ENCODE measurements around the gene KLHL29. TPM values are rescaled to one million over a fixed set of nuclear protein-coding genes. Genes with fewer than 3 reads are reported as not detected.

The KLHL29 gene
- total and polyA plus RNA-seq, 2 donors (not counting 3 experiments of a cell fraction or from before 2014, with no cell fraction given), result 4.6 to 12.7 TPM

DNA sequence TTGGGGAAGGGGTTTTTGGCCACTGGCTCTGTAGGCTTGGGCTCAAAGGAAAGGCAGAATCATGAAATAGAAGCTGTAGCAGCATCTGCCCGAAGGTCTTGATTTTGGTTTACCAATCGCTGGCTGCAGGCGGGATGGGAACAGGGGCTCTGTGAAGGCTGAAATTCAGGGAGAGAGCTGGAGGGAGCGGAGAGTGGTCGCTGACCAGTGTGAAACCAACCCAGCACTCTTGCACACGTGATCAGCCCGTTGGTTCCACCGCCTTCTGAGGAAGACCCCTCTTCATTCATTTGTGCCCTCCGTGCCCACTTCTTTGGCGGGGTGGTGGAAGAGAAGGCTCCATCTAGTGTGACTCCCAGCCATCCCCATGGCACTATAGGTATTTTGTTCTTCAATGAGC lies 82.6 kb downstream of the KLHL29 start:
- no peak for DNase-seq (ENCODE audit: low read depth, low spot score)
- POLR2A ChIA-PET, result no interaction called here
- CTCF ChIA-PET, result no interaction called here
- no peak overlapping the region for H2AFZ ChIP-seq (ENCODE audit: low read depth, low read length)
- FAIRE-seq, result no peak
- BruUV-seq (replicated peaks), result no TSS peak
- H3K36me3 ChIP-seq (ENCODE audit: control insufficient read depth in 2 of 2, extremely low read depth in 1 of 2, insufficient read depth in 2 of 2, low read length in 2 of 2), result no peaks in the 10 kb centered on the region
- no peaks in the 10 kb centered on the region for H3K4me1 ChIP-seq (ENCODE audit: control insufficient read depth, extremely low read depth, insufficient read depth, low read length)
- TF ChIP-seq POLR2AphosphoS5 (IDR thresholded peaks at IDR 0.05; ENCODE audit: insufficient read depth, low read depth, low read length), result no peak
- no peak for TF ChIP-seq FOS (IDR thresholded peaks at IDR 0.05; ENCODE audit: borderline replicate concordance, insufficient read depth, low read length)
- TF ChIP-seq POLR2A (IDR thresholded peaks at IDR 0.05; ENCODE audit: low read depth, low read length), result no peak
- TF ChIP-seq MYC (IDR thresholded peaks at IDR 0.05; ENCODE audit: low read depth, low read length), result no peak
- no peak for TF ChIP-seq GATA2 (IDR thresholded peaks at IDR 0.05; ENCODE audit: insufficient read depth, insufficient read length, low read depth, low read length)
- TF ChIP-seq JUN (IDR thresholded peaks at IDR 0.05; ENCODE audit: borderline replicate concordance, insufficient read depth, insufficient read length, low read depth), result no peak
- TF ChIP-seq, protein P1, sequence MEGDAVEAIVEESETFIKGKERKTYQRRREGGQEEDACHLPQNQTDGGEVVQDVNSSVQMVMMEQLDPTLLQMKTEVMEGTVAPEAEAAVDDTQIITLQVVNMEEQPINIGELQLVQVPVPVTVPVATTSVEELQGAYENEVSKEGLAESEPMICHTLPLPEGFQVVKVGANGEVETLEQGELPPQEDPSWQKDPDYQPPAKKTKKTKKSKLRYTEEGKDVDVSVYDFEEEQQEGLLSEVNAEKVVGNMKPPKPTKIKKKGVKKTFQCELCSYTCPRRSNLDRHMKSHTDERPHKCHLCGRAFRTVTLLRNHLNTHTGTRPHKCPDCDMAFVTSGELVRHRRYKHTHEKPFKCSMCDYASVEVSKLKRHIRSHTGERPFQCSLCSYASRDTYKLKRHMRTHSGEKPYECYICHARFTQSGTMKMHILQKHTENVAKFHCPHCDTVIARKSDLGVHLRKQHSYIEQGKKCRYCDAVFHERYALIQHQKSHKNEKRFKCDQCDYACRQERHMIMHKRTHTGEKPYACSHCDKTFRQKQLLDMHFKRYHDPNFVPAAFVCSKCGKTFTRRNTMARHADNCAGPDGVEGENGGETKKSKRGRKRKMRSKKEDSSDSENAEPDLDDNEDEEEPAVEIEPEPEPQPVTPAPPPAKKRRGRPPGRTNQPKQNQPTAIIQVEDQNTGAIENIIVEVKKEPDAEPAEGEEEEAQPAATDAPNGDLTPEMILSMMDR (IDR thresholded peaks at IDR 0.05; ENCODE audit: extremely low read depth in 1 of 2, insufficient read depth in 1 of 2, low read depth in 1 of 2, low read length in 2 of 2), result no peak
- no peak for TF ChIP-seq MAX (IDR thresholded peaks at IDR 0.05; ENCODE audit: insufficient read depth, insufficient read length)
- TF ChIP-seq EZH2 (IDR thresholded peaks at IDR 0.05; ENCODE audit: borderline replicate concordance, low read depth, low read length, severe bottlenecking), result no peak
- no peaks in the 10 kb centered on the region for H3K9me3 ChIP-seq (replicated peaks; ENCODE audit: control insufficient read depth, insufficient read depth, low read length)
- H3K79me2 ChIP-seq (ENCODE audit: control insufficient read depth, insufficient read depth, low read length), result no peaks in the 10 kb centered on the region
- intact Hi-C loops (cut with micrococcal nuclease), result loop anchor here (10.0 kb wide), 1 partner anchor 153 kb away; no protein-coding TSS in a partner anchor
- no peak overlapping the region for H3K9ac ChIP-seq (replicated peaks; ENCODE audit: extremely low read depth, insufficient read depth, low read length)
- no peaks in the 10 kb centered on the region for H4K20me1 ChIP-seq (replicated peaks; ENCODE audit: control insufficient read depth, extremely low read depth, insufficient read depth, low read length)
- no peaks in the 10 kb centered on the region for H3K27me3 ChIP-seq (ENCODE audit: control insufficient read depth in 2 of 2, insufficient read depth in 2 of 2, low read length in 2 of 2)
- no peak overlapping the region for H3K4me2 ChIP-seq (ENCODE audit: insufficient read depth, low read length)
- H3K9me1 ChIP-seq (replicated peaks; ENCODE audit: control insufficient read depth, extremely low read depth, insufficient read depth, low read length), result no peaks in the 10 kb centered on the region
- dilution Hi-C loops (cut with MboI; ENCODE audit: extremely low pct_ligation_motif_present, low sequenced_read_pairs), result no loop called here
- no peak overlapping the region for H3K4me3 ChIP-seq (replicated peaks in 1 of 3; ENCODE audit: insufficient read depth in 1 of 3, low read depth in 1 of 3, low read length in 3 of 3)
- no peak overlapping the region for H3K27ac ChIP-seq (ENCODE audit: insufficient read depth, low read depth, low read length)

All from endothelial cell of umbilical vein (primary cell).